K562 (cell line): ENCODE measurements around the gene ESR2. TPM values are rescaled to one million over a fixed set of nuclear protein-coding genes. Genes with fewer than 3 reads are reported as not detected.

Source experiments
- CHD1 ChIP-seq: fragments of 200-600 bp; sonication (generic); IDR thresholded peaks from one replicate; pipeline ENCODE4 v1.6.1; 2012; ENCODE audit warnings: mild to moderate bottlenecking, moderate library complexity, low read length, inconsistent platforms
- ESRRA ChIP-seq: fragments of 450-650 bp; IDR thresholded peaks from 2 replicates; pipeline ENCODE4 v1.6.1; 2014; ENCODE audit warnings: low read depth, mild to moderate bottlenecking, moderate library complexity, borderline replicate concordance
- GATA2 ChIP-seq: sonication (generic); formaldehyde crosslinking; IDR thresholded peaks from 2 replicates; pipeline ENCODE4 v1.4.0; 2020; ENCODE audit warnings: mild to moderate bottlenecking, missing genetic modification reagents
- HEY1 ChIP-seq: fragments of 250-450 bp; sonication (Bioruptor Pico); IDR thresholded peaks from 2 replicates; pipeline ENCODE4 v1.5.0; 2020; ENCODE audit warnings: mild to moderate bottlenecking, moderate library complexity, borderline replicate concordance
- JUND ChIP-seq, 2 experiments: IDR thresholded peaks; 2 replicates in 1 of 2; 3 replicates in 1 of 2; pipeline ENCODE4 v1.6.1; 2011; ENCODE audit warnings: borderline replicate concordance in 2 of 2, low read depth in 2 of 2, low read length in 2 of 2, improper control_type of control experiment in 1 of 2, missing biosample characterization in 1 of 2, missing genetic modification characterization in 1 of 2, missing genetic modification reagents in 1 of 2
- MAZ ChIP-seq, 2 experiments: fragments of 450-650 bp in 1 of 2; sonication (generic) in 1 of 2; formaldehyde crosslinking; IDR thresholded peaks in 1 of 2; conservative IDR thresholded peaks in 1 of 2; 2 replicates each; pipeline versions ENCODE4 v1.4.0 to v1.5.0; 2020; ENCODE audit warnings: mild to moderate bottlenecking in 1 of 2, missing genetic modification reagents in 1 of 2
- NCOA6 ChIP-seq: fragments of 450-650 bp; IDR thresholded peaks from 2 replicates; pipeline ENCODE4 v1.6.1; 2017; ENCODE audit warnings: mild to moderate bottlenecking
- NFATC3 ChIP-seq: fragments of 450-650 bp; IDR thresholded peaks from 2 replicates; pipeline ENCODE4 v1.6.1; 2017; ENCODE audit warnings: mild to moderate bottlenecking
- PTBP1 ChIP-seq: fragments of 200-400 bp; formaldehyde crosslinking; IDR thresholded peaks from 2 replicates; pipeline ENCODE4 v1.6.1; 2017; ENCODE audit warnings: low read depth, low read length
- RFX7 ChIP-seq: fragments of 250-450 bp; sonication (Bioruptor Pico); IDR thresholded peaks from 2 replicates; pipeline ENCODE4 v1.5.1; 2021; ENCODE audit warnings: mild to moderate bottlenecking
- STAT5B ChIP-seq: fragments of 250-450 bp; sonication (Bioruptor Pico); IDR thresholded peaks from 2 replicates; pipeline ENCODE4 v1.8.0; 2021; ENCODE audit warnings: mild to moderate bottlenecking, inconsistent platforms
- ZFX ChIP-seq: sonication (generic); formaldehyde crosslinking; IDR thresholded peaks from 2 replicates; pipeline ENCODE4 v1.8.0; 2022; ENCODE audit warnings: mild to moderate bottlenecking, missing genetic modification reagents, moderate library complexity
- ZNF143 ChIP-seq: sonication (generic); formaldehyde crosslinking; IDR thresholded peaks from 2 replicates; pipeline ENCODE4 v1.9.0; 2022; ENCODE audit warnings: mild to moderate bottlenecking, missing genetic modification reagents
- ZNF282 ChIP-seq: sonication (generic); formaldehyde crosslinking; IDR thresholded peaks from 2 replicates; pipeline ENCODE4 v1.8.1; 2023; ENCODE audit warnings: missing genetic modification reagents
- ZNF324 ChIP-seq: fragments of 250-450 bp; sonication (Bioruptor Pico); IDR thresholded peaks from 2 replicates; pipeline ENCODE4 v1.4.0; 2020; ENCODE audit warnings: mild to moderate bottlenecking
- ZNF431 ChIP-seq: sonication (generic); formaldehyde crosslinking; IDR thresholded peaks from 2 replicates; pipeline ENCODE4 v1.8.0; 2022; ENCODE audit warnings: mild to moderate bottlenecking, missing genetic modification reagents
- polyA plus RNA-seq, 8 experiments: library from polyadenylated mRNA; depleted of rRNA in 4 of 8; stranded (reverse) in 5 of 8; unstranded in 3 of 8; fragments of >200 nt; fragmentation: Nextera tagmentation in 2 of 8; fragmentation: Illumina TruSeq in 1 of 8; extraction: Ambion mirVana in 2 of 8; extraction: Trizol in 1 of 8; gene quantifications; 2 replicates each; pipeline versions ENCODE4 v1.2.1 to v1.2.3, GENCODE V29; 2011 to 2014; ENCODE audit warnings: inconsistent platforms in 1 of 8, missing spikeins in 1 of 8
- total RNA-seq, 7 experiments: library from RNA; depleted of rRNA in 6 of 7; stranded (reverse); fragments of >200 nt in 6 of 7; fragmentation: Illumina TruSeq in 2 of 7; extraction: Trizol in 2 of 7; gene quantifications; 2 replicates each; pipeline versions ENCODE4 v1.2.1 to v1.2.3, GENCODE V29; 2011 to 2021; ENCODE audit warnings: low replicate concordance in 1 of 7
- TF ChIP-seq, protein P1 (sequence below): IDR thresholded peaks from 2 replicates; pipeline ENCODE4 v1.6.1; 2011; ENCODE audit not compliant: insufficient read length; ENCODE audit errors: extremely low read depth
- TF ChIP-seq, protein P2 (sequence below): fragments of 450-650 bp; IDR thresholded peaks from one replicate; pipeline ENCODE4 v1.6.1; 2018; ENCODE audit warnings: mild to moderate bottlenecking, moderate library complexity; ENCODE audit not compliant: partially characterized antibody
- TF ChIP-seq, protein P3 (sequence below): sonication (generic); formaldehyde crosslinking; IDR thresholded peaks from 2 replicates; pipeline ENCODE4 v1.8.0; 2022; ENCODE audit warnings: mild to moderate bottlenecking, missing genetic modification reagents
- TF ChIP-seq, protein P4 (sequence below): fragments of 450-650 bp; IDR thresholded peaks from 2 replicates; pipeline ENCODE4 v1.7.0; 2016; ENCODE audit warnings: borderline replicate concordance
- TF ChIP-seq, protein P5 (sequence below): sonication (generic); IDR thresholded peaks from 2 replicates; pipeline ENCODE4 v1.6.1; 2016

Gene ESR2
- total and polyA plus RNA-seq, 9 of the 15 experiments (the other 6 are each of a cell fraction or from before 2014, with no cell fraction given), result 0.07 to 3.8 (median 2.0) TPM

DNA sequence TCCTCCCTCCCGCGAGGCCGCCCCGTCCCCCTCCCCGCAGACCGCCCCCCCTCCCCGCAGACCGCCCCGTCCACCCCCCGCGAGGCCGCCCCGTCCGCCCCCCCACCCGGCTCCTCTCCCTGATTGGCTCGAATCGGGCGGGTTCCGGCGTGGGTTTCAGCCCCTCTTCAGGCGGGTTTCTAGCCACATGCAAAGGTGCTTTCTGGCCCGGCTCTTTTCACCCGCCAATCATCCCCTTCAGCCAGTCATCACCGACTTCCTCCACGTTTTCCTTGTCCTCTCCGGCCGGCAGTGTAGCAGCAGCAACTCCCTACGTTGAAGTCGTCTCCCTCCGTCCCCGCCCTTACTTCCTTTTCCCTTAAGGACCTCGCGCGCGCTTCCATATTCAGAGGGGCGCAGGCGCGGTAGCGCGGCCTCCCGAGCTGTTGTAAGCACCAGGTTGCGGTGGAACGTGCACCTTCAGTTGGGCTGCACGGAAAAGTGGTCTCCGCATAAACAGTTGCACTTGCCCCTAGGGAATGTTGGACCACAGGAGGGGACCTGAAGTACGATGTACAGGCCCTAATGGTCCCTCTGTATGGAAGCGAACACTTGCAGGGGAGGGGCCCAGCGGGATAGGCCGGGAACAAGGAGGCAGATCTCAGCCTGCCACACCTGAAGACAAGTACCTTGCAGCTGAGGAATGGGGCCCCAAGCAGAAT, 44.6 kb upstream of the ESR2 start (continued):
- TF ChIP-seq, protein P1, sequence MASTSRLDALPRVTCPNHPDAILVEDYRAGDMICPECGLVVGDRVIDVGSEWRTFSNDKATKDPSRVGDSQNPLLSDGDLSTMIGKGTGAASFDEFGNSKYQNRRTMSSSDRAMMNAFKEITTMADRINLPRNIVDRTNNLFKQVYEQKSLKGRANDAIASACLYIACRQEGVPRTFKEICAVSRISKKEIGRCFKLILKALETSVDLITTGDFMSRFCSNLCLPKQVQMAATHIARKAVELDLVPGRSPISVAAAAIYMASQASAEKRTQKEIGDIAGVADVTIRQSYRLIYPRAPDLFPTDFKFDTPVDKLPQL, result no peak
- TF ChIP-seq, protein P2, sequence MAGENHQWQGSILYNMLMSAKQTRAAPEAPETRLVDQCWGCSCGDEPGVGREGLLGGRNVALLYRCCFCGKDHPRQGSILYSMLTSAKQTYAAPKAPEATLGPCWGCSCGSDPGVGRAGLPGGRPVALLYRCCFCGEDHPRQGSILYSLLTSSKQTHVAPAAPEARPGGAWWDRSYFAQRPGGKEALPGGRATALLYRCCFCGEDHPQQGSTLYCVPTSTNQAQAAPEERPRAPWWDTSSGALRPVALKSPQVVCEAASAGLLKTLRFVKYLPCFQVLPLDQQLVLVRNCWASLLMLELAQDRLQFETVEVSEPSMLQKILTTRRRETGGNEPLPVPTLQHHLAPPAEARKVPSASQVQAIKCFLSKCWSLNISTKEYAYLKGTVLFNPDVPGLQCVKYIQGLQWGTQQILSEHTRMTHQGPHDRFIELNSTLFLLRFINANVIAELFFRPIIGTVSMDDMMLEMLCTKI, result no peak
- TF ChIP-seq ZNF324 (CRISPR knock-in tag) (no peak), ZNF282 (no peak), ZFX (CRISPR knock-in tag) (peak; percentile 66), ZNF143 (CRISPR knock-in tag) (no peak), PTBP1 (no peak), ZNF431 (CRISPR knock-in tag) (no peak), HEY1 (no peak), RFX7 (no peak), STAT5B (CRISPR knock-in tag) (no peak), NCOA6 (no peak), GATA2 (CRISPR knock-in tag) (no peak), ESRRA (no peak), NFATC3 (no peak), JUND (IDR thresholded peaks at IDR 0.05; ENCODE audit: borderline replicate concordance, low read depth, low read length) (no peak; the same call in 1 of the 2 replicates), JUND (tag; IDR thresholded peaks at IDR 0.05; ENCODE audit: borderline replicate concordance, low read depth, low read length) (no peak), CHD1 (no peak), MAZ (CRISPR knock-in tag; conservative IDR thresholded peaks at IDR 0.05 in 1 of 2, IDR thresholded peaks at IDR 0.05 in 1 of 2) (peak; percentile 54 to 76; a peak in 3 of 4 replicates)
- TF ChIP-seq, protein P3, sequence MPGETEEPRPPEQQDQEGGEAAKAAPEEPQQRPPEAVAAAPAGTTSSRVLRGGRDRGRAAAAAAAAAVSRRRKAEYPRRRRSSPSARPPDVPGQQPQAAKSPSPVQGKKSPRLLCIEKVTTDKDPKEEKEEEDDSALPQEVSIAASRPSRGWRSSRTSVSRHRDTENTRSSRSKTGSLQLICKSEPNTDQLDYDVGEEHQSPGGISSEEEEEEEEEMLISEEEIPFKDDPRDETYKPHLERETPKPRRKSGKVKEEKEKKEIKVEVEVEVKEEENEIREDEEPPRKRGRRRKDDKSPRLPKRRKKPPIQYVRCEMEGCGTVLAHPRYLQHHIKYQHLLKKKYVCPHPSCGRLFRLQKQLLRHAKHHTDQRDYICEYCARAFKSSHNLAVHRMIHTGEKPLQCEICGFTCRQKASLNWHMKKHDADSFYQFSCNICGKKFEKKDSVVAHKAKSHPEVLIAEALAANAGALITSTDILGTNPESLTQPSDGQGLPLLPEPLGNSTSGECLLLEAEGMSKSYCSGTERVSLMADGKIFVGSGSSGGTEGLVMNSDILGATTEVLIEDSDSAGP, result 0 out of 2 replicates have a peak, but pooled peaks have one; percentile 13
- TF ChIP-seq, protein P4, sequence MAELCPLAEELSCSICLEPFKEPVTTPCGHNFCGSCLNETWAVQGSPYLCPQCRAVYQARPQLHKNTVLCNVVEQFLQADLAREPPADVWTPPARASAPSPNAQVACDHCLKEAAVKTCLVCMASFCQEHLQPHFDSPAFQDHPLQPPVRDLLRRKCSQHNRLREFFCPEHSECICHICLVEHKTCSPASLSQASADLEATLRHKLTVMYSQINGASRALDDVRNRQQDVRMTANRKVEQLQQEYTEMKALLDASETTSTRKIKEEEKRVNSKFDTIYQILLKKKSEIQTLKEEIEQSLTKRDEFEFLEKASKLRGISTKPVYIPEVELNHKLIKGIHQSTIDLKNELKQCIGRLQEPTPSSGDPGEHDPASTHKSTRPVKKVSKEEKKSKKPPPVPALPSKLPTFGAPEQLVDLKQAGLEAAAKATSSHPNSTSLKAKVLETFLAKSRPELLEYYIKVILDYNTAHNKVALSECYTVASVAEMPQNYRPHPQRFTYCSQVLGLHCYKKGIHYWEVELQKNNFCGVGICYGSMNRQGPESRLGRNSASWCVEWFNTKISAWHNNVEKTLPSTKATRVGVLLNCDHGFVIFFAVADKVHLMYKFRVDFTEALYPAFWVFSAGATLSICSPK, result no peak
- TF ChIP-seq, protein P5, sequence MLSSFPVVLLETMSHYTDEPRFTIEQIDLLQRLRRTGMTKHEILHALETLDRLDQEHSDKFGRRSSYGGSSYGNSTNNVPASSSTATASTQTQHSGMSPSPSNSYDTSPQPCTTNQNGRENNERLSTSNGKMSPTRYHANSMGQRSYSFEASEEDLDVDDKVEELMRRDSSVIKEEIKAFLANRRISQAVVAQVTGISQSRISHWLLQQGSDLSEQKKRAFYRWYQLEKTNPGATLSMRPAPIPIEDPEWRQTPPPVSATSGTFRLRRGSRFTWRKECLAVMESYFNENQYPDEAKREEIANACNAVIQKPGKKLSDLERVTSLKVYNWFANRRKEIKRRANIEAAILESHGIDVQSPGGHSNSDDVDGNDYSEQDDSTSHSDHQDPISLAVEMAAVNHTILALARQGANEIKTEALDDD, result no peak
